HG03097 (cell line): Measurements from ENCODE around the gene VASN.
"Not testable (repeated sequence)": the region's sequence is repeated elsewhere in the genome, so short reads cannot be mapped to it uniquely, and the experiment has no call there.

Source experiments
- ATAC-seq: cut with Tn5 transposase; IDR thresholded peaks from one replicate; pipeline ENCODE4 v1.9.1; 2021; ENCODE audit not compliant: unreplicated experiment, low FRiP score

Gene VASN

DNA sequence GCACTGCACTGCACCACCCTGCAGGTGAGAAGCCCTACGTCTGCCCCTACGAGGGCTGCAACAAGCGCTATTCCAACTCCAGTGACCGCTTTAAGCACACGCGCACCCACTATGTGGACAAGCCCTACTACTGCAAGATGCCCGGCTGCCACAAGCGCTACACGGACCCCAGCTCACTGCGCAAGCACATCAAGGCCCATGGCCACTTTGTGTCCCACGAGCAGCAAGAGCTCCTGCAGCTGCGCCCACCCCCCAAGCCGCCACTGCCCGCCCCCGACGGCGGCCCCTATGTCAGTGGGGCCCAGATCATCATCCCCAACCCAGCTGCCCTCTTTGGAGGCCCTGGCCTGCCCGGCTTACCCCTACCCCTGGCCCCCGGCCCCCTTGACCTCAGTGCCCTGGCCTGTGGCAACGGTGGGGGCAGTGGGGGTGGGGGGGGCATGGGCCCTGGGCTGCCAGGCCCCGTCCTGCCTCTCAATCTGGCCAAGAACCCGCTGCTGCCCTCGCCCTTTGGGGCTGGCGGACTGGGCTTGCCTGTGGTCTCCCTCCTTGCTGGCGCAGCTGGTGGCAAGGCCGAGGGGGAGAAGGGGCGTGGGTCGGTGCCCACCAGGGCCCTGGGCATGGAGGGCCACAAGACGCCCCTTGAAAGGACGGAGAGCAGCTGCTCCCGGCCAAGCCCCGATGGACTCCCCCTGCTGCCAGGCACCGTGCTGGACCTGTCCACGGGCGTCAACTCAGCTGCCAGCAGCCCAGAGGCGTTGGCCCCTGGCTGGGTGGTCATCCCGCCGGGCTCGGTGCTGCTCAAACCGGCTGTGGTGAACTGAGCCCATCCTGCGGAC, 34.7 kb upstream of the VASN start:
- ATAC-seq, result no peak

DNA sequence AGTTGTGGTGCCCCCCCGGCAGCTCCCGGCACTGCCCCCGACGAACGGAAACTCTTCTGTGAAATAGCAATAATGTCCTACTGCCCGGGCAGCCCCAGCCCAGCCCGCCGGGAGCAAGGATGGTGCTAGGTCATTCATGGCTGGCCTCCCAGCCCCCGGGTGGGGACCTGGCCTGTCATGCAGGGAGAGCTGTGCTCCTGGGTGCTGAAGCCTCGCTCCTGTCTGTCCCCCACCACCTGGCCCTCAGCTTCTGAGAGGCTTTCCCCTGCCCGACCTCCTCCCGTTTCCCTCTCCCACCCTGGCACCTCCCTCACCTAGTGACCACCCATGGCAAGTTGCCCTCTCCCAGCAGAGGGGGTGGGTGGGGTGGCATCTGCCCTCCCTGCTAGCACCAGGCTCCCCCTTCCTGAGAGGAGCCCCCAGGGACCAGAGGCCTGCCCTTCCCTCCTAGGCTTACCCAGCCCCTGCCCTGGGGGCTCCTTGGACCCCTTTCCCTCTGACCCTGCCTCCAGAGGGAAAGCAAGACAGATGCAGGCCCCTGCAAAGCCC, 34.0 kb upstream of the VASN start:
- no peak for ATAC-seq

GRCh38 chr16:4338125-4338582, 33.5 kb upstream of the VASN start:
- no peak for ATAC-seq

GRCh38 chr16:4338712-4339299, 32.8 kb upstream of the VASN start:
- no peak for ATAC-seq

DNA sequence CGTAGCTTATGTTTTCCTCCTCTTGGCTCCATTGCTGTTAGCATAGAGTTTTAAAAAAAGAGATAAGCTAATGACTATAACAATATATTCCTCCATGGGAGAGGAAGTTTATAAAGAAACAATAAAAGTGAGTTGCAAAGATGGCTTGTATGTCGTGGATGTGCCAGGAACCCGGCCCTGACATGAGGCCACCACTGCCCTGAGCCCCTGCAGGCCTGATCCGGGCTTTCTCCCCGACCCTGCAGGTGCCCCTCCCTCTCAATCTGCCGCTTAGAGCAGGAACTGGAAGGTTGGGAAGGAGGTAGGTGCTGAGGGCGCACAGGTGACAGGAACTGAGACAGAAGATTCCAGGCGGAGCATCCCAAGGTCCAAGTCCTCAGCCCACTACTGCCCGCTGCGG, 32.2 kb upstream of the VASN start:
- no peak for ATAC-seq

DNA sequence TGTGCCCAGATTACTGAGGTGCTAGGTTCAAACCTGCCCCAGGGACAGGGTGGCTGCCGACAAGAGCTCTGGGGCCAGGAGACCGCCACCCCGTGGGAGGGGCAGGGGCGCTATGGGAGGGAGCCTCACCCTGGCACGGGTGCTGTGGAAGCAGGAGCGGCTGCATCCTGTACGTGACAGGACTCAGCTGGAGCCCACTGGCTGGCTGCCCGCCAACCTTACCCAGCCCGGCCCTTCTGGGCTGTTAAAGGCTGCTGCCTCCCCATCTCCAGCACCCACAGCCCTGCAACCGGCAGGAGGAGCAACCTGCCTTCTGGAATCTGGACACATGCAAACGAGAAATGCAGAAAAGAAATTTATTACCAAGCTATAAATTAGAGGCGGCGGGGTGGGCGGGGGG, 31.7 kb upstream of the VASN start:
- no peak for ATAC-seq

- ATAC-seq, result no peak
These were observed 31.2 kb upstream of the VASN start for GRCh38 chr16:4340443-4340842.

DNA sequence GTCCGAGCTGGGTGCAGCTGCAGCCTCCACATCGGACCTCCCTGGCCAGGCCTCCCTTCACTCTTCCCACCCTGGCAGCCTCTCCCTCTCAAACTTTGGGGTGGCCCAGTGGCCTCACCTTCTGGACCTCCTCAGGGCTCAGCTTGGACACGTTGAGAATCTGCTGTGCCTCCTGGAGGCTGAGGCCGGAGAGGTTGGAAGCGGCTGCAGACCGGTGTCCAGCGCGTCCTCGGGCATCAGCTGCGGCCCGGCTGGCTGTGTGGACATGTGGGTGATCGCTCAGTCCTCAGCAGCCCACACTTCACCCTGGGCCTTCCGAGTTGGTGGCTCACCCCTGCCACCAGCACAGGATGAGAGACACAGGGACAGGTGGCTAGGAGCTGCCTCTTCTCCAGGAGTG, 30.4 kb upstream of the VASN start:
- no peak for ATAC-seq

GRCh38 chr16:4342866-4343744, 28.5 kb upstream of the VASN start:
- ATAC-seq, result no peak

- ATAC-seq, result not testable (repeated sequence)
These were observed 27.2 kb upstream of the VASN start for GRCh38 chr16:4344300-4344982.

- ATAC-seq, result no peak
These were observed 26.4 kb upstream of the VASN start for GRCh38 chr16:4344983-4345835.

GRCh38 chr16:4345836-4346781, 25.5 kb upstream of the VASN start:
- ATAC-seq, result no peak

GRCh38 chr16:4347010-4347409, 24.6 kb upstream of the VASN start:
- no peak for ATAC-seq

DNA sequence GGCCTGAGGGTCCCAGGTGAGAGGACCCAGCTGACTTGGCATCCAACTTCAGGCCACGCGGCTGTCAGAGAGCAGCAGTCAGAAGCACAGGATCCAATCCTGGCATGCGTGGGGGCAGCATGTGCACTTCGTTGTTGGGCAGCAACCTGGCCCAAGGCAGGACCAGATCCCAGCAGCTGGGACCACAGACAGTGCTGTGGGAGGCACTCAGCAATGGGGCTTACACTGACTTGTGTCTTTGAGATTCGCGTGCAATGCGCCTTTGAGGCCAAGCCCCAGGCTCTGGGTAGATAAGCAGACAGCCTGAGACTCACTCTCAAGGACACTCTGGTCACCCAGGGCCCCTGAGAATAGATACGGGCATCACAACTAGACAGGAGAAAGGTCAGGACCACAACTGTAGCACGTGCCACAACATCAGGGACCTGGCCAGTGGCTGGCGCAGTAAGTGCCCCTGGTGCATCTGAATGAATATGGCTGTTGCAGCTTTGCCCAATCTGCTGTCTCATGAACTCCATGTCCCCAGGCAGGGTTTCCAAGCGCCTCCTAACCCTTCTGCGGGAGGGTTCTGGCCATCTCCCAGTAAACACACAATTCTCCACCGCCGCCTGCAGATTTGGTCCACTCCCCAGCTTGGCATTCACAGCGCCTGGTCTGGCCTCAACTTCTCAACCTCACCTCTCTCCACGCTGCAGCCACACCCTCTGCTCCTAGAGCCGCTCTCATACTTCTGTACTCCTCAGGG, 23.7 kb upstream of the VASN start:
- no peak for ATAC-seq

DNA sequence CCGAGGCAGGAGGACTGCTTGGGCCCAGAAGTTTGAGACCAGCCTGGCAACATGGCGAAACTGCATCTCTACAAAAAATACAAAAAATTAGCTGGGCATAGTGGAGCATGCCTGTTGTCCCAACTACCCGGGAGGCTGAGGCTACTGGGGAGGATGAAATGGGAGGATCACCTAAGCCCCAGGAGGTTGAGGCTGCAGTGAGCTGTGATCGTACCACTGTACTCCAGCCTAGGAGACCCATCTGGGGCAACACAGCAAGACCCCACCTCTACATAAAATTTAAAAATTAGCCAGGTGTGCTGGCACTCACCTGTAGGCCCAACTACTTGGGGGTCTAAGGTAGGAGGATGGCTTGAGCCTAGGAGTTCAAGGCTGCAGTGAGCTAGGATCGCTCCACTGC, 22.3 kb upstream of the VASN start:
- ATAC-seq, result no peak

- no peak for ATAC-seq
These were observed 21.3 kb upstream of the VASN start for GRCh38 chr16:4350365-4350786.

GRCh38 chr16:4350787-4351659, 20.6 kb upstream of the VASN start, which contains the start of gene PAM16:
Gene PAM16 (minus strand): TSS chr16:4351321. CDS start chr16:4351234, 87 bp downstream.
- ATAC-seq, result peak; percentile 79
